GM19467 (cell line): Measurements from ENCODE around the gene HTRA2.
"Not testable (repeated sequence)": the region's sequence is repeated elsewhere in the genome, so short reads cannot be mapped to it uniquely, and the experiment has no call there.

Source experiments
- ATAC-seq: cut with Tn5 transposase; IDR thresholded peaks from one replicate; pipeline ENCODE4 v1.9.1; 2021; ENCODE audit warnings: mild to moderate bottlenecking, moderate library complexity; ENCODE audit not compliant: unreplicated experiment

Gene HTRA2

GRCh38 chr2:74559912-74560311, 30.2 kb downstream of the HTRA2 start:
- ATAC-seq: no peak

- no peak for ATAC-seq
Measured at GRCh38 chr2:74560591-74560990, 30.9 kb downstream of the HTRA2 start.

GRCh38 chr2:74561022-74561421, 31.3 kb downstream of the HTRA2 start:
- not testable (repeated sequence) for ATAC-seq

- no peak for ATAC-seq
Measured at GRCh38 chr2:74562126-74562775, 32.5 kb downstream of the HTRA2 start.

- no peak for ATAC-seq
Measured at GRCh38 chr2:74564222-74564621, 34.5 kb downstream of the HTRA2 start.

- no peak for ATAC-seq
Measured at GRCh38 chr2:74566076-74566753, 36.5 kb downstream of the HTRA2 start.

GRCh38 chr2:74566754-74567085, 37.0 kb downstream of the HTRA2 start:
- ATAC-seq: no peak

GRCh38 chr2:74567881-74568280, 38.1 kb downstream of the HTRA2 start:
- ATAC-seq: no peak

GRCh38 chr2:74569686-74570085, 40.0 kb downstream of the HTRA2 start:
- no peak for ATAC-seq

GRCh38 chr2:74571058-74571457, 41.3 kb downstream of the HTRA2 start:
- ATAC-seq: peak; percentile 49

GRCh38 chr2:74572178-74572925, 42.6 kb downstream of the HTRA2 start:
- ATAC-seq: no peak

GRCh38 chr2:74573747-74574562, 44.2 kb downstream of the HTRA2 start:
- peak; percentile 47 for ATAC-seq

- ATAC-seq: no peak
Measured at GRCh38 chr2:74575320-74575719, 45.6 kb downstream of the HTRA2 start.

GRCh38 chr2:74576211-74576862, 46.6 kb downstream of the HTRA2 start:
- ATAC-seq: no peak

GRCh38 chr2:74576863-74577229, 47.1 kb downstream of the HTRA2 start:
- ATAC-seq: no peak

- no peak for ATAC-seq
Measured at GRCh38 chr2:74577448-74577847, 47.7 kb downstream of the HTRA2 start.

GRCh38 chr2:74578408-74578807, 48.7 kb downstream of the HTRA2 start:
- ATAC-seq: no peak

- no peak for ATAC-seq
Measured at GRCh38 chr2:74581463-74581862, 51.7 kb downstream of the HTRA2 start.

- no peak for ATAC-seq
Measured at GRCh38 chr2:74582184-74582583, 52.5 kb downstream of the HTRA2 start.
